Neural cell (in vitro differentiated cells): ENCODE data around the gene CD83. TPM values are rescaled to one million over a fixed set of nuclear protein-coding genes. Genes with fewer than 3 reads are reported as not detected.

Experiments used
- H2AFZ ChIP-seq: fragments of 200-600, 300-800 bp; sonication (generic), shearing (Covaris generic); 2 replicates; pipeline ENCODE4 v1.6.0; 2014; ENCODE audit warnings: low read depth, mild to moderate bottlenecking, antibody characterized with exemption, low read length, moderate library complexity
- H3F3A ChIP-seq: fragments of 200-600 bp; shearing (Covaris generic); 2 replicates; pipeline ENCODE4 v1.6.1; 2016; ENCODE audit warnings: mild to moderate bottlenecking, moderate library complexity, mixed read lengths, antibody characterized with exemption, low read length; ENCODE audit not compliant: insufficient read depth, poor library complexity, severe bottlenecking
- H3K27ac ChIP-seq: fragments of 200-600, 300-800 bp; sonication (generic), shearing (Covaris generic); 2 replicates; pipeline ENCODE4 v1.5.1; 2014; ENCODE audit warnings: mild to moderate bottlenecking, low read length, moderate library complexity
- H3K27me3 ChIP-seq: fragments of 300-800, 200-600 bp; sonication (generic), shearing (Covaris generic); 2 replicates; pipeline ENCODE4 v1.6.0; 2014; ENCODE audit warnings: mild to moderate bottlenecking, low read depth, low read length, moderate library complexity; ENCODE audit not compliant: insufficient read depth
- H3K36me3 ChIP-seq: fragments of 300-800, 200-600 bp; sonication (generic), shearing (Covaris generic); 2 replicates; pipeline ENCODE4 v1.5.1; 2014; ENCODE audit warnings: mild to moderate bottlenecking, antibody characterized with exemption, low read length, moderate library complexity; ENCODE audit not compliant: insufficient read depth
- H3K4me2 ChIP-seq: fragments of 300-800, 200-600 bp; sonication (generic), shearing (Covaris generic); 2 replicates; pipeline ENCODE4 v1.6.0; 2014; ENCODE audit warnings: mild to moderate bottlenecking, low read length
- H3K4me3 ChIP-seq: fragments of 300-800, 200-600 bp; sonication (generic), shearing (Covaris generic); 2 replicates; pipeline ENCODE4 v1.5.1; 2014; ENCODE audit warnings: mild to moderate bottlenecking, low read length, moderate library complexity
- H3K79me2 ChIP-seq: fragments of 200-600 bp; shearing (Covaris generic); replicated peaks from 2 replicates; pipeline ENCODE4 v1.6.0; 2014; ENCODE audit warnings: mild to moderate bottlenecking, low read length, moderate library complexity; ENCODE audit not compliant: insufficient read depth
- H3K9ac ChIP-seq: fragments of 300-800, 200-600 bp; sonication (generic), shearing (Covaris generic); 2 replicates; pipeline ENCODE4 v1.6.1; 2016; ENCODE audit warnings: mild to moderate bottlenecking, low read length, mixed read lengths
- H3K9me2 ChIP-seq: fragments of 200-600 bp; shearing (Covaris generic); 2 replicates; pipeline ENCODE4 v1.6.1; 2016; ENCODE audit warnings: mild to moderate bottlenecking, low read length, mixed read lengths; ENCODE audit not compliant: insufficient read depth
- H3K9me3 ChIP-seq: fragments of 200-600, 300-800 bp; sonication (generic), shearing (Covaris generic); 2 replicates; pipeline ENCODE4 v1.6.1; 2016; ENCODE audit warnings: mild to moderate bottlenecking, mixed run types, low read length, moderate library complexity, mixed read lengths
- H4K20me1 ChIP-seq: fragments of 200-600 bp; shearing (Covaris generic); 2 replicates; pipeline ENCODE4 v1.6.1; 2016; ENCODE audit warnings: mild to moderate bottlenecking, mixed run types; ENCODE audit not compliant: insufficient read depth
- CTCF ChIP-seq: fragments of 450-650 bp; IDR thresholded peaks from 2 replicates; pipeline ENCODE4 v1.5.1; 2014; ENCODE audit warnings: antibody characterized with exemption, mild to moderate bottlenecking, moderate library complexity; ENCODE audit not compliant: poor library complexity, severe bottlenecking
- EP300 ChIP-seq: fragments of 450-650 bp; conservative IDR thresholded peaks from 2 replicates; pipeline ENCODE4 v1.6.1; 2014; ENCODE audit warnings: antibody characterized with exemption, mild to moderate bottlenecking, moderate library complexity; ENCODE audit not compliant: poor library complexity, severe bottlenecking
- EZH2 ChIP-seq: fragments of 200-600, 300-800 bp; shearing (Covaris generic), sonication (generic); IDR thresholded peaks from 2 replicates; pipeline ENCODE4 v1.6.1; 2014; ENCODE audit warnings: antibody characterized with exemption, low read length, borderline replicate concordance, mild to moderate bottlenecking; ENCODE audit not compliant: insufficient read depth, poor library complexity, severe bottlenecking
- MXI1 ChIP-seq: fragments of 450-650 bp; conservative IDR thresholded peaks from 2 replicates; pipeline ENCODE4 v1.6.1; 2014; ENCODE audit warnings: antibody characterized with exemption, mild to moderate bottlenecking; ENCODE audit not compliant: poor library complexity, severe bottlenecking
- POLR2AphosphoS5 ChIP-seq: IDR thresholded peaks from 2 replicates; pipeline ENCODE4 v1.6.1; 2012
- RAD21 ChIP-seq: fragments of 450-650 bp; conservative IDR thresholded peaks from 2 replicates; pipeline ENCODE4 v1.6.1; 2014; ENCODE audit warnings: antibody characterized with exemption, mild to moderate bottlenecking, moderate library complexity
- REST ChIP-seq: IDR thresholded peaks from 2 replicates; pipeline ENCODE4 v1.6.1; 2012; ENCODE audit warnings: borderline replicate concordance
- SMC3 ChIP-seq: fragments of 450-650 bp; conservative IDR thresholded peaks from 2 replicates; pipeline ENCODE4 v1.6.1; 2014; ENCODE audit warnings: antibody characterized with exemption, mild to moderate bottlenecking, moderate library complexity; ENCODE audit not compliant: poor library complexity
- TAF1 ChIP-seq: IDR thresholded peaks from 2 replicates; pipeline ENCODE4 v1.6.1; 2012; ENCODE audit warnings: low read depth
- polyA plus RNA-seq: library from polyadenylated mRNA; depleted of rRNA; stranded (reverse); fragments of >200 nt; gene quantifications from 2 replicates; pipeline ENCODE4 v1.2.3, GENCODE V29; 2014

The CD83 gene
- polyA plus RNA-seq, 1 donor from 2014 or later: 17.0 TPM

GRCh38 chr6:14135893-14136539, 18.4 kb downstream of the CD83 start:
- Histone ChIP-seq H3K4me3 (no peak overlapping the region), H3K36me3 (no peaks in the 10 kb centered on the region), H3K79me2 (no peaks in the 10 kb centered on the region), H3K9ac (no peak overlapping the region), H3K4me2 (no peak overlapping the region), H3K9me2 (no peaks in the 10 kb centered on the region), H3K9me3 (no peaks in the 10 kb centered on the region), H3F3A (no peaks in the 10 kb centered on the region), H4K20me1 (no peaks in the 10 kb centered on the region), H3K27me3 (no peaks in the 10 kb centered on the region), H2AFZ (no peak overlapping the region), H3K27ac (no peak overlapping the region)
- TF ChIP-seq CTCF (no peak), EZH2 (no peak), RAD21 (no peak), SMC3 (no peak), TAF1 (no peak), POLR2AphosphoS5 (no peak), MXI1 (no peak), EP300 (no peak), REST (no peak)

- Histone ChIP-seq H3K9ac (no peak overlapping the region), H3F3A (peaks cover 4% of the 10 kb centered on the region), H3K9me3 (no peaks in the 10 kb centered on the region), H3K36me3 (no peaks in the 10 kb centered on the region), H3K4me2 (no peak overlapping the region), H2AFZ (no peak overlapping the region), H3K79me2 (no peaks in the 10 kb centered on the region), H3K9me2 (no peaks in the 10 kb centered on the region), H3K27ac (no peak overlapping the region), H3K27me3 (no peaks in the 10 kb centered on the region), H4K20me1 (no peaks in the 10 kb centered on the region), H3K4me3 (no peak overlapping the region)
- TF ChIP-seq CTCF: no peak
- no peak for TF ChIP-seq EP300
Observed at GRCh38 chr6:14138701-14139215, 21.2 kb downstream of the CD83 start.
